Jurkat, Clone E6-1 (cell line): ENCODE measurements around the gene HPRT1.

Experiments
- DNase-seq: peaks from one replicate; pipeline ENCODE4 v3.0.0-alpha.2; 2011; ENCODE audit warnings: low read depth, low spot score
- H3K4me3 ChIP-seq: 2 replicates; pipeline ENCODE4 v1.5.1; 2011; ENCODE audit warnings: mild to moderate bottlenecking, low read length, control low read depth, moderate library complexity

The HPRT1 gene

DNA sequence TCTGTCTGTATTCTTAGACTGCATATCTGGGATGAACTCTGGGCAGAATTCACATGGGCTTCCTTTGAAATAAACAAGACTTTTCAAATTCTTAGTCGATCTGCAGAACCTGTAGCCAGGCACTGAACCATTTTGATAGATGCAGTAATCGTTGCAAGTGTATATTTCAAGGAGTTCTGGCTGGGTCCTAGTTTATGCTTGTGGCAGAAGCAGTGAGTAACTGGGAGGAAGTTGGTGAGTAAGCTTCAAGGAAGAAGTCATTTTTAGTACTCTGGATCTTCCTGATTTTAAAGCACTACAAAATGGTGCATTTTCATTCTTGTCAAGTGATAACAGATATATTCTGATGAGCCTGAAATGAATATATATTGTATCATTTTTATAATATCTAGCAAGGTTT is 9.5 kb downstream of the HPRT1 start:
- H3K4me3 ChIP-seq: no peak overlapping the region
- no peak for DNase-seq

- H3K4me3 ChIP-seq: no peak overlapping the region
- no peak for DNase-seq
Measured at GRCh38 chrX:134470013-134470412, 10.0 kb downstream of the HPRT1 start.

- DNase-seq: no peak
- H3K4me3 ChIP-seq: no peak overlapping the region
Measured at GRCh38 chrX:134472041-134472440, 12.1 kb downstream of the HPRT1 start.

DNA sequence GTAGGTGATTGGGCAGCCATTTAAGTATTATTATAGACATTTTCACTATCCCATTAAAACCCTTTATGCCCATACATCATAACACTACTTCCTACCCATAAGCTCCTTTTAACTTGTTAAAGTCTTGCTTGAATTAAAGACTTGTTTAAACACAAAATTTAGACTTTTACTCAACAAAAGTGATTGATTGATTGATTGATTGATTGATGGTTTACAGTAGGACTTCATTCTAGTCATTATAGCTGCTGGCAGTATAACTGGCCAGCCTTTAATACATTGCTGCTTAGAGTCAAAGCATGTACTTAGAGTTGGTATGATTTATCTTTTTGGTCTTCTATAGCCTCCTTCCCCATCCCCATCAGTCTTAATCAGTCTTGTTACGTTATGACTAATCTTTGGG is 16.3 kb downstream of the HPRT1 start:
- H3K4me3 ChIP-seq: no peak overlapping the region
- no peak for DNase-seq

GRCh38 chrX:134478374-134478773 is 18.4 kb downstream of the HPRT1 start:
- H3K4me3 ChIP-seq: no peak overlapping the region
- no peak for DNase-seq

GRCh38 chrX:134480061-134480460 is 20.1 kb downstream of the HPRT1 start:
- no peak overlapping the region for H3K4me3 ChIP-seq
- DNase-seq: no peak

- no peak overlapping the region for H3K4me3 ChIP-seq
- no peak for DNase-seq
Measured at GRCh38 chrX:134481339-134481738, 21.4 kb downstream of the HPRT1 start.

- DNase-seq: no peak
- no peak overlapping the region for H3K4me3 ChIP-seq
Measured at GRCh38 chrX:134482371-134482770, 22.4 kb downstream of the HPRT1 start.

- no peak overlapping the region for H3K4me3 ChIP-seq
- peak; percentile 36 for DNase-seq
Measured at GRCh38 chrX:134484039-134484438, 24.1 kb downstream of the HPRT1 start.

GRCh38 chrX:134501941-134502340 is 42.0 kb downstream of the HPRT1 start:
- no peak for DNase-seq
- no peak overlapping the region for H3K4me3 ChIP-seq

DNA sequence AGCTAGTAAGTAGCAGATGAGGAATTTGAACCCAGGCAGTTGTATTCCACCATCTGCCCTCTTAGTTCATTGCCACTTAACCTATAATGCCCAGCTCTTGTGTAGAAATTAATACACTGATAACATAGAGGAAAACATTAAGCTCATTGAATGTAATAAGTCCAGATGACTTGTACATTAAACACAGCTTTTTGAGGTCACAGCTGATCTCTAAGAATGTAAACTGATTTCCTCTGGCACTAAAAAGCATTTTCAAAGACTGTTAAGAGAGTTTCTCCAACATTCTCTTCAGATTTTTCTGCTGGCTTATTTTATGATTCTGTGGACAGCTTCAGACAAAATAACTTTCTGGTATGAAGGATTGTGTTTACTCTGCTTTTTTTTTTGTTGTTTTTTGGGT is 42.7 kb downstream of the HPRT1 start:
- H3K4me3 ChIP-seq: no peak overlapping the region
- no peak for DNase-seq

DNA sequence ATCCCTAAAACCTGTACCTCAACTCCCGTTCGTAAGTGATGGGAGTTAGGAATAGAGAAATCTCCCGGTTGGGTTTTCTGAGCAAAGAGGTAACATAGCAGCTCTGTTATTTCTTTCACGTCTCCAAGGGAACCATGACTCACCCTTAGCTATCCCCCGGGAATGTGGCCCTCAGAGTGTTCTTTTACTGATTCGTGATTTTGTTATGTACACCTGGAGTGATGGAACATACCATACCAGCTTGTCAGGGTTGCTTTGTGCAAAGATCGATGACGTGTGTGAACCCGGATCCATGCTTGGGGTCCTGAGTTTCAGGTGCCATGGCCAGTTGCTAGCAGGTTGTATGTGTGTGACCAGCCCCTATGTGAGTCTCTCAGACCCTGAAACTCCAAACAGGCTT is 52.6 kb downstream of the HPRT1 start:
- no peak for DNase-seq
- H3K4me3 ChIP-seq: no peak overlapping the region

GRCh38 chrX:134513091-134513490 is 53.1 kb downstream of the HPRT1 start:
- H3K4me3 ChIP-seq: no peak overlapping the region
- DNase-seq: no peak

DNA sequence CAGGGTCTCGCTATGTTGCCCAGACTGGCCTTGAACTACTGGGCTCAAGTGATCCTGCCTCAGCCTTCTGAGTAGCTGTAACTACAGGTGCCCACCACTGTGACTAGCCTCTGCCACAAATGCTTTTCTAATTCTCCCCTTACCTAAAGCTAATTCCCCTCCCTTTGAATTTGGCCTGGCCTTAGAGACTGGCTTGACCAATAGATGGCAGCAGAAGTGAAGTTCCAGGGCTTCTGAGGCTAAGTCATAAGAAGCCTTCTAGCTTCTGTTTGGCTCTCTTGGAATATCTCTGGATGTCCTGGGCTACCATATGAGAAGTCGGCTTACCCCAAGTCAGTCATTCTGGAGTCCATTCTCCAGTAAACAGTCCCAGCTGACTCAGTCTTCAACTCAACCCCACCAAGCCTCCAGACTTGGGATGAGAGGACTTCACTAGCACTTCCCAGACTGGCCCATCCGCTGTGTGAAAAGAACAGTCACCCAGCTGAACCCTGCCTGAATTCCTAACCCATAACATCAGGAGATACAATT is 61.0 kb downstream of the HPRT1 start:
- peak; percentile 9 for DNase-seq
- no peak overlapping the region for H3K4me3 ChIP-seq

DNA sequence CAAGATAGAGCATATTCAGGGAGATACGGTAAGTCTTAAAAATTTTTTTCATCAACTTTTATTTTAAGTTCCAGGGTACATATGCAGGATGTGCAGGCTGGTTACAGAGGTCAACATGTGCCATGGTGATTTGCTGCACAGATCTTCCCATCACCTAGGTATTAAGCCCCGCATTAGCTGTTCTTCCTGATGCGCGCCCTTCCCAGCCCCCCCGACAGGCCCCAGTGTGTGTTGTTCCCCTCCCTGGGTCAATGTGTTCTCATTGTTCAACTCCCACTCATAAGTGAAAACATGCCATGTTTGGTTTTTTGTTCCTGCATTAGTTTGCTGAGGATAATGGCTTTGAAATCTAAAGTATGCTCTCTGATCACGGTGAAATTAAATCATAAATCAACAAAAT is 64.2 kb downstream of the HPRT1 start:
- DNase-seq: no peak
- H3K4me3 ChIP-seq: no peak overlapping the region

- DNase-seq: no peak
Measured at GRCh38 chrX:134525086-134525792, 65.3 kb downstream of the HPRT1 start.

DNA sequence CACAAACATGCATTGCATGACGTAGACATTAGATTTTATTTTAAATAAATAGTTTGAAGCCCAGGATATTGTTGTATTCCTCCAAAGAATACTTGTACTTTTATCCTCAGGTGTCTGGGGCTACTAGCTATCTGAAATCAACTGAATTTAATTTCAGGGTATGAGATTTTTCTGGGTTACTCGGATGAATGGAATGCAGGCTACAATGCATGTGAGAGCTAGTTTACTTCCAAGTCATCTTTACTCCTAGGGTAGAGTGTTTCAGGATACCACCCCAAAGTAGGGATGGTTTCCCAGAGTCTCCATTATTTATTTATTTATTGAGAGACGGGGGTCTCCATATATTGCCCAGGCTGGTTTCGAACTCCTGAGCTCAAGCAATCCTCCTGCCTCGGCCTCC is 66.4 kb downstream of the HPRT1 start:
- no peak for DNase-seq
- H3K4me3 ChIP-seq: no peak overlapping the region

More at GRCh38 chrX:134525086-134525792, 65.3 kb downstream of the HPRT1 start:
- no peak overlapping the region for H3K4me3 ChIP-seq

- H3K4me3 ChIP-seq: no peak overlapping the region
- no peak for DNase-seq
Measured at GRCh38 chrX:134528960-134529359, 69.0 kb downstream of the HPRT1 start.

DNA sequence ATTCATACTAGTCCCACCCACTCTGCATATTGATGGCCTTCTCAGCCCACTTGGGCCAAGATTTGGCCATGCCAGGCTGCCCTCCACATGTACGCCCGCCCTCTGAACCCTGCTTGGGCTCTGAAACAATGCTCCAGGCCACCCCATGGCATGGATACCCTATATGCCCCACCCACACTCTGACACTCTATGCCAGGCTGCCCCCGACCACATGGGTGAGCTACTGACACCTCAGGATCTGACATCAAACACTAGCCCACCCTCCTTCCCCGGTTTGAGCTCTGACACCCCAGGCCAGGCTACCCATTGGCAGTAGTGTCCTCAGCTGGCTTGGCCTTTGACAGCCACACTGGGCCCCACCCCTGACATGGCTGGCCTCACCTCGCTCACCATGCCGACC is 69.5 kb downstream of the HPRT1 start:
- DNase-seq: no peak
- H3K4me3 ChIP-seq: no peak overlapping the region

GRCh38 chrX:134530845-134531244 is 70.9 kb downstream of the HPRT1 start:
- no peak overlapping the region for H3K4me3 ChIP-seq
- DNase-seq: no peak

- H3K4me3 ChIP-seq: no peak overlapping the region
- DNase-seq: no peak
Measured at GRCh38 chrX:134533352-134533751, 73.4 kb downstream of the HPRT1 start.
